CD4-positive, alpha-beta memory T cell (primary cell): Measurements from ENCODE around the gene MAFF. TPM values are rescaled to one million over a fixed set of nuclear protein-coding genes. Genes with fewer than 3 reads are reported as not detected.
A peak's percentile ranks its signal among the peaks of the same experiment; 100 is the strongest.
"Not testable (repeated sequence)": the region's sequence is repeated elsewhere in the genome, so short reads cannot be mapped to it uniquely, and the experiment has no call there.

ENCODE experiments used
- CTCF ChIA-PET: fragments of 350-600 bp; sonication (Branson Sonifier 250); formaldehyde crosslinking; loops from one replicate; lab custom pipeline; 2021; ENCODE audit warnings: inconsistent platforms; ENCODE audit not compliant: partially characterized antibody; lab: Charles Lee
- POLR2A ChIA-PET: fragments of 350-600 bp; sonication (Branson Sonifier 250); formaldehyde crosslinking; loops from one replicate; lab custom pipeline; 2021; ENCODE audit not compliant: partially characterized antibody; lab: Charles Lee
- DNase-seq, 5 donors: peaks; one replicate each; pipeline versions ENCODE4 v3.0.0 to v3.0.0-alpha.2; 2020 to 2022; ENCODE audit warnings: mixed read lengths in 1 of 5
- H3K27ac ChIP-seq: one replicate; pipeline ENCODE4 v1.7.0; 2013; ENCODE audit warnings: low read depth, low read length
- H3K27me3 ChIP-seq: 2 replicates; pipeline ENCODE4 v1.7.0; 2013; ENCODE audit warnings: mild to moderate bottlenecking, low read length, moderate library complexity; ENCODE audit not compliant: insufficient read depth
- H3K36me3 ChIP-seq: 2 replicates; pipeline ENCODE4 v1.7.0; 2013; ENCODE audit warnings: mild to moderate bottlenecking, low read length, moderate library complexity; ENCODE audit not compliant: insufficient read depth
- H3K4me1 ChIP-seq: 2 replicates; pipeline ENCODE4 v1.7.0; 2013; ENCODE audit warnings: mild to moderate bottlenecking, low read length, moderate library complexity; ENCODE audit not compliant: insufficient read depth
- H3K4me3 ChIP-seq, 2 donors: one replicate each; pipeline ENCODE4 v1.7.0; 2013; ENCODE audit warnings: low read length in 2 of 2, mild to moderate bottlenecking in 1 of 2
- H3K9me3 ChIP-seq, 2 donors: one replicate each; pipeline ENCODE4 v1.7.0; 2013; ENCODE audit warnings: low read length in 2 of 2, control low read depth in 1 of 2; ENCODE audit not compliant: control insufficient read depth in 1 of 2
- H3K27ac Mint-ChIP-seq, 7 donors: one replicate each; pipeline ENCODE4 v1.8.0; 2020 to 2021; ENCODE audit warnings: mixed read lengths in 7 of 7, mild to moderate bottlenecking in 6 of 7, inconsistent platforms in 3 of 7, moderate library complexity in 3 of 7
- H3K27me3 Mint-ChIP-seq, 2 donors: one replicate each; pipeline ENCODE4 v1.8.0; 2020 to 2021; ENCODE audit warnings: mixed read lengths in 2 of 2
- H3K36me3 Mint-ChIP-seq, 2 donors: one replicate each; pipeline ENCODE4 v1.8.0; 2020 to 2021; ENCODE audit warnings: mixed read lengths in 2 of 2, inconsistent platforms in 1 of 2, mild to moderate bottlenecking in 1 of 2
- H3K4me1 Mint-ChIP-seq, 4 donors: one replicate each; pipeline ENCODE4 v1.8.0; 2020 to 2021; ENCODE audit warnings: mixed read lengths in 4 of 4, mild to moderate bottlenecking in 1 of 4
- H3K4me3 Mint-ChIP-seq, 8 donors: one replicate each; pipeline ENCODE4 v1.8.0; 2020 to 2021; ENCODE audit warnings: mixed read lengths in 8 of 8, mild to moderate bottlenecking in 7 of 8, moderate library complexity in 6 of 8, inconsistent platforms in 3 of 8
- H3K9me3 Mint-ChIP-seq, 8 donors: one replicate each; pipeline ENCODE4 v1.8.0; 2020 to 2021; ENCODE audit warnings: mixed read lengths in 8 of 8, mild to moderate bottlenecking in 5 of 8, inconsistent platforms in 3 of 8, moderate library complexity in 1 of 8
- intact Hi-C: fragments of 100-400 bp; cut with micrococcal nuclease; formaldehyde crosslinking; loops from one replicate; pipeline ENCODE4 v1.15.1; 2023
- polyA plus RNA-seq, 2 donors: library from polyadenylated mRNA; unstranded; fragments of 300-500 nt; fragmentation: Illumina TruSeq; gene quantifications; one replicate each; pipeline ENCODE4 v1.2.3, GENCODE V29; 2021
- total RNA-seq, 2 experiments: library from RNA; stranded (reverse); gene quantifications; one replicate each; pipeline ENCODE4 v1.2.3, GENCODE V29; 2021

MAFF gene
- total and polyA plus RNA-seq, 4 experiments from 2014 or later: 3.3 to 6.8 (median 5.1) TPM

- H3K27me3 Mint-ChIP-seq: no peaks in the 10 kb centered on the region
- peaks cover 3 to 27% (median 14%) of the 10 kb centered on the region in 4 donors for H3K4me1 Mint-ChIP-seq
- H3K4me3 ChIP-seq: no peak overlapping the region
- no peaks in the 10 kb centered on the region for H3K9me3 Mint-ChIP-seq
- H3K27me3 ChIP-seq: no peaks in the 10 kb centered on the region
- peak overlapping the region in 2 of 8 donors; percentile 33 to 39 for H3K4me3 Mint-ChIP-seq
- CTCF ChIA-PET: interaction anchor here (0.8 to 4.1 kb wide), 5 partner anchors 94 to 182 kb away, joined by 3 to 23 read pairs (median 5); partner anchors contain the start of gene PICK1
- peaks cover 28 to 64% of the 10 kb centered on the region in 2 donors for H3K36me3 Mint-ChIP-seq
- peak overlapping the region in 6 of 7 donors; percentile 17 to 83 (median 70) for H3K27ac Mint-ChIP-seq
- DNase-seq: no peak
- intact Hi-C loops: loop anchor here (1.0 kb wide), 3 partner anchors 117 to 179 kb away; partner anchors contain the start of gene PICK1
- POLR2A ChIA-PET: interaction anchor here (1.5 to 4.1 kb wide), 2 partner anchors 28 to 179 kb away, joined by 5 to 17 read pairs; partner anchors contain the start of gene MAFF
- H3K4me1 ChIP-seq: no peaks in the 10 kb centered on the region
- no peaks in the 10 kb centered on the region for H3K9me3 ChIP-seq
- H3K27ac ChIP-seq: no peak overlapping the region
- H3K36me3 ChIP-seq: peaks cover 15% of the 10 kb centered on the region
Measured at GRCh38 chr22:38230916-38231315, 29.1 kb downstream of the MAFF start.

GRCh38 chr22:38232196-38232595, 30.4 kb downstream of the MAFF start:
- H3K4me3 Mint-ChIP-seq: no peak overlapping the region
- H3K9me3 Mint-ChIP-seq: no peaks in the 10 kb centered on the region
- CTCF ChIA-PET: interaction anchor here (0.7 kb wide), 1 partner anchor 180 kb away, joined by 3 read pairs; no protein-coding TSS in a partner anchor
- peaks cover 28 to 68% of the 10 kb centered on the region in 2 donors for H3K36me3 Mint-ChIP-seq
- Histone ChIP-seq H3K9me3 (no peaks in the 10 kb centered on the region), H3K4me1 (no peaks in the 10 kb centered on the region), H3K36me3 (peaks cover 15% of the 10 kb centered on the region), H3K4me3 (no peak overlapping the region), H3K27me3 (no peaks in the 10 kb centered on the region), H3K27ac (no peak overlapping the region)
- H3K4me1 Mint-ChIP-seq: peaks cover 3 to 27% (median 14%) of the 10 kb centered on the region in 4 donors
- no peaks in the 10 kb centered on the region for H3K27me3 Mint-ChIP-seq
- POLR2A ChIA-PET: no interaction called here
- no peak for DNase-seq
- peak overlapping the region in 1 of 7 donors; percentile 66 for H3K27ac Mint-ChIP-seq
- intact Hi-C loops: no loop called here

- Mint-ChIP-seq H3K27me3 (no peaks in the 10 kb centered on the region), H3K36me3 (peaks cover 28 to 65% of the 10 kb centered on the region in 2 donors), H3K9me3 (no peaks in the 10 kb centered on the region), H3K27ac (peak overlapping the region in 3 of 7 donors; percentile 2 to 55 (median 18)), H3K4me3 (no peak overlapping the region), H3K4me1 (peaks cover 3 to 27% (median 14%) of the 10 kb centered on the region in 4 donors)
- no peaks in the 10 kb centered on the region for H3K4me1 ChIP-seq
- H3K4me3 ChIP-seq: no peak overlapping the region
- ChIA-PET POLR2A (no interaction called here), CTCF (interaction anchor here (0.9 kb wide), 1 partner anchor 182 kb away, joined by 3 read pairs; no protein-coding TSS in a partner anchor)
- H3K9me3 ChIP-seq: no peaks in the 10 kb centered on the region
- no peak for DNase-seq
- H3K36me3 ChIP-seq: peaks cover 15% of the 10 kb centered on the region
- intact Hi-C loops: no loop called here
- no peaks in the 10 kb centered on the region for H3K27me3 ChIP-seq
- no peak overlapping the region for H3K27ac ChIP-seq
Measured at GRCh38 chr22:38233427-38233826, 31.6 kb downstream of the MAFF start.

GRCh38 chr22:38233856-38234255, 32.1 kb downstream of the MAFF start:
- H3K27ac ChIP-seq, POLR2A ChIA-PET, H3K4me3 Mint-ChIP-seq, H3K27ac Mint-ChIP-seq, DNase-seq, intact Hi-C loops, H3K4me3 ChIP-seq, H3K9me3 Mint-ChIP-seq, H3K27me3 ChIP-seq, H3K4me1 ChIP-seq, H3K27me3 Mint-ChIP-seq, H3K9me3 ChIP-seq: not testable (repeated sequence)
- H3K36me3 ChIP-seq: peaks cover 15% of the 10 kb centered on the region
- CTCF ChIA-PET: interaction anchor here (1.2 kb wide), 1 partner anchor 19 kb away, joined by 3 read pairs; no protein-coding TSS in a partner anchor
- Mint-ChIP-seq H3K36me3 (peaks cover 28 to 63% of the 10 kb centered on the region in 2 donors), H3K4me1 (peaks cover 2 to 22% (median 11%) of the 10 kb centered on the region in 4 donors)

- Histone ChIP-seq H3K4me1 (no peaks in the 10 kb centered on the region), H3K9me3 (no peaks in the 10 kb centered on the region), H3K36me3 (peaks cover 11% of the 10 kb centered on the region), H3K4me3 (no peak overlapping the region), H3K27ac (no peak overlapping the region), H3K27me3 (no peaks in the 10 kb centered on the region)
- ChIA-PET CTCF (no interaction called here), POLR2A (no interaction called here)
- H3K27me3 Mint-ChIP-seq: no peaks in the 10 kb centered on the region
- peak overlapping the region in 5 of 7 donors; percentile 9 to 75 (median 48) for H3K27ac Mint-ChIP-seq
- no peak overlapping the region for H3K4me3 Mint-ChIP-seq
- H3K9me3 Mint-ChIP-seq: no peaks in the 10 kb centered on the region
- intact Hi-C loops: no loop called here
- peaks cover 33 to 64% of the 10 kb centered on the region in 2 donors for H3K36me3 Mint-ChIP-seq
- peaks cover 2 to 16% (median 7%) of the 10 kb centered on the region in 4 donors for H3K4me1 Mint-ChIP-seq
- DNase-seq: no peak
Measured at GRCh38 chr22:38235240-38235850, 33.6 kb downstream of the MAFF start.

- no peaks in the 10 kb centered on the region for H3K27me3 ChIP-seq
Measured at GRCh38 chr22:38236786-38237185, 35.0 kb downstream of the MAFF start.

GRCh38 chr22:38238519-38239071, 36.8 kb downstream of the MAFF start:
- peaks cover 20 to 45% of the 10 kb centered on the region in 2 donors for H3K36me3 Mint-ChIP-seq

More at GRCh38 chr22:38236786-38237185, 35.0 kb downstream of the MAFF start:
- intact Hi-C loops: no loop called here
- Histone ChIP-seq H3K4me3 (no peak overlapping the region), H3K36me3 (peaks cover 5% of the 10 kb centered on the region), H3K4me1 (no peaks in the 10 kb centered on the region), H3K27ac (no peak overlapping the region), H3K9me3 (no peaks in the 10 kb centered on the region)
- ChIA-PET CTCF (no interaction called here), POLR2A (no interaction called here)
- Mint-ChIP-seq H3K9me3 (no peaks in the 10 kb centered on the region), H3K27me3 (no peaks in the 10 kb centered on the region), H3K4me1 (peaks cover 0 to 6% (median 2%) of the 10 kb centered on the region in 4 donors), H3K36me3 (peaks cover 32 to 57% of the 10 kb centered on the region in 2 donors), H3K4me3 (no peak overlapping the region), H3K27ac (peak overlapping the region in 2 of 7 donors; percentile 5 to 30)
- no peak for DNase-seq

More at GRCh38 chr22:38238519-38239071, 36.8 kb downstream of the MAFF start:
- H3K4me3 Mint-ChIP-seq: no peak overlapping the region
- H3K36me3 ChIP-seq: peaks cover 5% of the 10 kb centered on the region
- CTCF ChIA-PET: no interaction called here
- H3K27me3 Mint-ChIP-seq: no peaks in the 10 kb centered on the region
- peaks cover 0 to 3% (median 0%) of the 10 kb centered on the region in 4 donors for H3K4me1 Mint-ChIP-seq
- no peaks in the 10 kb centered on the region for H3K27me3 ChIP-seq
- POLR2A ChIA-PET: no interaction called here
- no peaks in the 10 kb centered on the region for H3K9me3 ChIP-seq
- no peaks in the 10 kb centered on the region for H3K4me1 ChIP-seq
- H3K9me3 Mint-ChIP-seq: no peaks in the 10 kb centered on the region
- no peak overlapping the region for H3K27ac ChIP-seq
- DNase-seq: no peak
- intact Hi-C loops: no loop called here
- H3K27ac Mint-ChIP-seq: peak overlapping the region in 2 of 7 donors; percentile 36 to 43
- H3K4me3 ChIP-seq: no peak overlapping the region
